CD4-positive, alpha-beta T cell treated with Interleukin-6 at 100 ng/mL for 8 hours (primary cell): ENCODE data around the gene ODC1.
"Not testable (repeated sequence)": the region's sequence is repeated elsewhere in the genome, so short reads cannot be mapped to it uniquely, and the experiment has no call there.

Experiments used
- DNase-seq: peaks from one replicate; pipeline ENCODE4 v3.0.0-alpha.2; 2020; ENCODE audit warnings: mixed read lengths, low spot score

The ODC1 gene

DNA sequence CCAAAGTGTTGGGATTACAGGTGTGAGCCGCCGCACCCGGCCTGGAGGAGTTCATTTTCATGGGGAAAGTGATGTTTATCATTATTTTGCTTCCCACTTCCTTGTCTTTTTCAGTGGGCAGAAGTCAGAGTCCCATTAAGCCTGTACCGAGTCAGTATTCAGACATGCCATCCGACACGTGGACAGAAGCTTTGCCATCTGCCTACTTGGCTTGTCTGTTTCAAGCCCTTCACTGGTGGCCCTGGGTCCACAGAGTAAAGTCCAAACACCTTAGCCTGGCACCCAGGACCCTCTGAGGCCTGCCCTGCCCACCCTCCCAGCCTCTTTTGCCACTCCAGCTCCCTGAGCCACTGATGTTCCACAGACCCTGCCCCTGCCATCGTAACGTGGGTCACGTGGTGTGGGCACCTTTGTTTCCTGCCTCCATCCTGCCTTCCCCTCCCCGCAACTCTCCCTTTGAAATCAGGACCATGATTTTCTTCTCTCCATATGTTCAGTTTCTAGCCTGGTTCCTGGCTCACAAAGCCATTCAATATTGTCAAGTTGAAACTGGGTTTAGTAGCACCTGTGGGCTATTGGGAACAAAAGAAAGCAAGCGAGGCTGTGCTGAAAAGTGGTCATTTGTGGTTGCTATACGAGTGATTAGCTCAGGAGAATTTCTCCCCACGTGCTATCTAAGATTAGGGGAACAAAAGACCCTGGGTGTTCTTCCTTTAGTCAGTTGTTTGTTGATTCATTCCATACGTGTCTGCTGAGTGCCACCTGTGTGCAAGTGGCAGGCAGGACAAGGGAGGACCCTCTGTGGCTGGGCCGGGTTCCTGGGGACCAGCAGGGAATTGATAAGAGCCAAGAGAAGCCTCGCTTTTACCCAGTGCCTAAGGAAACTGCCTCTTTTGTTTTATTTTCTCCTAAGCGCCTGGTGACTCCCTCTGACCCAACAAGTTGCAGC, 5.1 kb upstream of the ODC1 start:
- DNase-seq: no peak

GRCh38 chr2:10452312-10452711, 4.2 kb upstream of the ODC1 start:
- DNase-seq: no peak

- no peak for DNase-seq
Measured at GRCh38 chr2:10451819-10452218, 3.7 kb upstream of the ODC1 start.

- no peak for DNase-seq
Measured at GRCh38 chr2:10449838-10450691, 1.9 kb upstream of the ODC1 start.

DNA sequence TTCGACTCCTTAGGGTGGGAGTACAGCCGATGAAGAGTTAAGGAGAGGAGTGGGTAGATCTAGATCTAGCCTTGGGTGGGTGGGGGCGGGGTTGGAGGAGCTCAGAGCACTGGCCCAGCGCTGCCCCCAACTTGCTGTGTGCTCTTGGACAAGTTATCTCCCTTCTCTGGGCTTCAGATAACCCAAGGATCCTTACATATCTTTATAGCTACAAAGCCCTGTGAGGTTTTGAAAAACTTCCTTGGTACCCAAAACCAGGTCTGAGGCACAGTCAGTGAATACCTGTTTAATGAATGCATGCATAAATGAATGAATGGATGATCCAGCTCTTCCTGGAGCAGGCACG, 1.3 kb upstream of the ODC1 start:
- DNase-seq: no peak

DNA sequence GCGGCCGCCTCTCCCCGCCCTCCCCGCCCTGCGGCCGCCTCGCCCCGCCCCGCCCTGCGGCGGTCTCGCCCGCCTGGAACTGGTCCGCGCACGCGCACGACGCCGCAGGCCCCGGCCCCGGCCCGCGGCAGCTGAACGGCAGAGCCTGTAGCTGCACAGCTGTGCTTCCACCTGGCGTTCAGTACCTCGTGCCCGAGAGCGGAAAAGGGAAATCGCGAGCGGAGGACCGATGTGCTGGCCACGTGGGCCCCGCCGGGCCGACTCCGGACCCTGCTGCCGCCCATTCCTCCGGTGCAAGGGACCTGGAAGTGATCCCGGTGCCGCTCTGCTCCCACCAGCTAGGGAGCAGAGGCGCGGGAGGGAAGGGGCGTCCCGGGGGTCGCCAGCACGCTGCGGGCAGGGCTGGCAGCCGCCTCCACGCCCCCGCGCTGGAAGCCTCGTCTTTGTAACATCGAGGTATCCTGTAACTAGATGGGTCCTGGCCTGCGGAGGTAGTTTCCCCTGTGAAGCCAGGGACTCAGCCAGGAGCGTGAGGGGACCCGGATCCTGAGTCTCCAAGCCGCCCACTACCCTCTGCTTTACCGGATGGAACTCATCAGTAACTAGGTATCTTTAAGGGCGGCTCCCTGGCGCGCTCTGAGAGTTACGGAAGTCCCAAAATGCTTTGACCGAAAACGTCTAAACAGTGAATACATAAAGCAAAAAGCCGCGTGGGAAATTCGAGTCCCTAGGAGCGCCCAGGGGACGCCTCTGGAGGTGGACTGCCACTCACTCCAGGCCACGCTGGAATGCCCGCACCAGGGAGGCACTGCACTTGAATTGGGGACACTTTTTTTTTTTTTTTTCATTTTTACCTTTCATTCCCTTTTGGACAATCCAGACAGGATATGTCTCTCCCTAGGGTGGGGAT, 704 bp upstream of the ODC1 start:
- DNase-seq: peak; percentile 96

DNA sequence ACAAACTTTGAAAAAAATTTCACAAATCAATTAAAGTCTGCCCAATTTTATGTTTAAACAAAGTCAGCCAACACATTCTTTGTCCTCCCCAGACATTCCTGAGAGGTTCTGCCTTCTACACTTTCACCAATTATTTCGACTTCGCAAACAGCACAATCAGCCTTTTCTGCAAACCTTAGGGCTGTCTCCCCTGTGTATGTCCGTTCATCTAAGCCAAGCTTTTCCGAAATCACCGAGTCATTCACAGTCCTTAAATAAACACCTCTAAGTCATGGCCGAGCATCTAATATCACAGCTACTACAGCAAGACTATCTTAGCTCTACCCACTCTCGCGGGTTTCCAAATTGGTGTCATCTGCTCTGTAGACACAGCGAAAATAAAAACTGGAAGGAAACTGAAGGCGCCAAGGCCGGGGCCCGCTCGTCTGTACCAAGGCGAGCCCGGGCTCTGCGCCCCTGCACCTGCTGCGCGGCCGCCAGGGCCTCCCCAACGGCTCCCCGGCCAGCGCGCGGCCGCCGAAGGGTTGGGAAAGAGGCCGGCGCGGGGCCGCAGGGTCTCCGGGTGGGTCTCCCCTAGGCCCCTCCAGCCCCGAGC, 730 bp downstream of the ODC1 start:
- DNase-seq: peak; percentile 15

- DNase-seq: no peak
Measured at GRCh38 chr2:10446631-10447030, 1.5 kb downstream of the ODC1 start.

GRCh38 chr2:10444463-10444862, 3.7 kb downstream of the ODC1 start:
- no peak for DNase-seq

DNA sequence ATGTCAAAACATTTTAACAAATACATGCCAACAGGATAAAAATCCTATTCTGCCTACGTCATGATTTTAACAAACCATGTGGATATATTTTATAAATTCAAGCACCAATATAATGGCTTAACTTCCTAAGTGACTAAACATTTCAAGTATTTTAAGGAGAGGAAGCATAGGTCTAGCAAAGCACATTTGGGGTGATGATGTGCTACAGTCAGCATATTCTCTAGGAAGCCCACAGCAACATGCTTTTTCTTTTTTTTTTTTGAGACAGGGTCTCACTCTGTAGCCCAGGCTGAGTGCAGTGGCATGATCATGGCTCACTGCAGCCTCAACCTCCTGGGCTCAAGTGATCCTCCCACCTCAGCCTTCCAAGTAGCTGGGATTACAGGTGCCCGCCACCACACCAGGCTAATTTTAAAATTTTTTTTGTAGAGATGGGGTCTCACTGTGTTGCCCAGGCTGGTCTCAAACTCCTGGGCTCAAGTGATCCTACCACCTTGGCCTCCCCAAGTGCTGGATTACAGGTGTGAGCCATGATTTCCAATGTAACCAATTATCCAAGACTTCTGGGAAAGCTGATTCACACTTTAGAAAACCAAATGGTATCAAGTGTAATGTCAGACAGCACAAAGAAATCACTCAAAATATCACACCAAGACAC, 5.5 kb downstream of the ODC1 start:
- not testable (repeated sequence) for DNase-seq

DNA sequence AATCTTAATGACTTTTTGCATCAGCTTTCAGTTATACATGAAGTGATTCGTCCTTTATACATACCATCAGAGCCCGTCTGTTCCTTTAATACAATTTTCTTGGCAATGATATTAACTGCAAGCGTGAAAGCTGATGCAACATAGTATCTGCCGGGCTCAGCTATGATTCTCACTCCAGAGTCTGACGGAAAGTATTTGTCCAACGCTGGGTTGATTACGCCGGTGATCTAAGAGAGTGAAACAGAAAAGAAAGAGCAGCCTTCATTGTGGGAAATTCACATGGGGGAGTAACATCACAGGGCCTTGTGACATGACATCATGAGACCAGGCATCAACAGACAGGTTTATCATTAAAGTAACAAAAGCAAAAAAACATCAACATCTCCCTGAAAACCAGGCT, 6.2 kb downstream of the ODC1 start:
- DNase-seq: no peak

DNA sequence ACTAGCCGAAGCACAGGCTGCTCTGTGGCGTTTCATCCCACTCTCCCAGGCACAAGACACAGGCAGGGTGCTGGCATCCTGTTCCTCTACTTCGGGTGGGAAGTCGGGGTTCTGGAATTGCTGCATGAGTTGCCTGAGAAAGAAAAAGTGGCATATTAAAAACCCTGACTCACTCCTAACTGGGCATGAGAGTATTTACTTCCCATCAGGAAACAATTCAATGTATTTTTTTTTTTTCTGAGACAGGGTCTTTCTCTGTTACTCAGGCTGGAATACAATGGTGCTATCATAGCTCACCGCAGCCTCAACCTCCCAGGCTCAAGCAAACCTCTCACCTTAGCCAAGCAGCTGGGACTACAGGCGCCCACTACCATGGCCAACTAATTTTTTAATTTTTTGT, 7.4 kb downstream of the ODC1 start:
- no peak for DNase-seq

DNA sequence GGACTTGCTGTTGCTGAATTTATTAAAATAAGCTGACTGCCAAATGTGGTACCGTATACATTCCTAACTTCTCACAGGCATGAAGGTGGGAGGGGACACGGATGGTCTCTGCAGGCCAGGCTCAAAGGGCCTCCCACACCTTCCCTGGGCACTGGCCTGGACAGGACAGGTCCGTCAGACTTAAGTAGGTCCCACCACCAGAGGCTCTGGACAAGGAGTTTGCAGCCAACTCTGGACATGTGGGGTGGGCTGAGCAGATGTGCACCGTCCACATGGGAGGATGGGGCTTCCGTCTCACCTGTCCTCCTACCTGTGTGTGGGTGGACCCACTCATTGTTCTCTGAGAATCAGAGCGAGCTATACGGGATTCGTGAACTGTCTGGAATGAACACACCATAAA, 8.2 kb downstream of the ODC1 start:
- DNase-seq: no peak

DNA sequence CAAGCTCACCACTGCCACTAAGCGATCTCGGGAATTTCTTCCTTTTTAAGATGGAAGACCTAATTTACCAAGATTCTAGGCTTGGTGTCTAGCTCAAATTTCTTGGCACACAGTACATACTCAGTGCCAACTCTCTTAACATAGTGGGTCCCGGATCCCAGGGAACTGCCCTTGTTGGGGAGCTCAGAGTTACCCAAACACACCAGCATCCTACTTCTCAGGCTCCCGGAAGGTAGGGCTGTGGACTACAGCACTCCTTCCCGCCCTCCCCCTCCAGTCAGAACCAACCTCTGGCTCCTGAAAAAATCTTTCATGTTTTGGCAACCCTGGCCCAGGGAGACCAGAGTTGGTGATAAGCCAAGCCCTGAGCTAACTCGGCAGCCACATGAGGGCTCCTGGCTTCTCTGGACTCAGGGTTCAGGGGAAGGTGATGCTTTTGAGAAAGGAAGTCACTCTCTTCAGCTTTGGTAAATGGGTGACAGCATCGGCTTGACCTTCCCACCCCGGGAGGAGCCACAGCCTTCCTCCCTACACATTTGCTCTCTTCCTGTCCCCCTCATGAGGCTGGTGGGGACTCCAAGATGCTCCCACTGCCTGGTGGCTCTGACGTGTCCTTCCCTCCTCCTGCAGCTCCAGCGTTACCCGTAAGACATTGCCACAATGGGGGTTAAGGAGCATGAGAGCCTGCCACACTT, 8.8 kb downstream of the ODC1 start:
- no peak for DNase-seq

GRCh38 chr2:10438688-10439087, 9.4 kb downstream of the ODC1 start:
- DNase-seq: no peak

GRCh38 chr2:10437806-10438205, 10.3 kb downstream of the ODC1 start:
- no peak for DNase-seq

GRCh38 chr2:10436583-10437110, 11.5 kb downstream of the ODC1 start:
- no peak for DNase-seq

- no peak for DNase-seq
Measured at GRCh38 chr2:10435820-10436204, 12.3 kb downstream of the ODC1 start.

- DNase-seq: peak; percentile 69
Measured at GRCh38 chr2:10434886-10435819, 13.0 kb downstream of the ODC1 start.
